ENCODE data around the gene LIG1.

LIG1 gene

GRCh38 chr19:48182434-48182833 is 12.3 kb upstream of the LIG1 start:
- no peak for DNase-seq (ENCODE audit: low read depth in 3 of 3)

DNA sequence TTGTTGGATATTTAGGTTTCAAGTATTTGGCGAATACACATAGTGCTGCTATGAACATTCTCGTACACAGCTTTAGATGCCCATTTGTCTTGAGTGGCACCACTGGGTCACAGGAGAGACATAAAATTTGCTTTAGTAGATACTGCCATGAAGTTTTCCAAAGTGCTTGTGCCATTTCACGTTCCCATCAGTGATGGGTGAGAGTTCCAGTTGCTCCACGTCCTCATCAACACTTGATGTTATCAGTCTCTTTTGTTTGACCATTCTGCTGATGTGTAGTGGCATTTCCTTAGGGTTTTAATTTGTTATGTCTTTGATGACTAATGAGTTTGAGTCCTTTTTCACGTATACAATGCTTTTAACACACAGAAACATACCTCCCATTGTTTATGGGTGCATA is 11.4 kb upstream of the LIG1 start:
- DNase-seq (ENCODE audit: low read depth in 3 of 3) = no peak

- no peak for DNase-seq (ENCODE audit: low read depth in 3 of 3)
Observed at GRCh38 chr19:48176226-48176625, 6.1 kb upstream of the LIG1 start.

- no peak for DNase-seq (ENCODE audit: low read depth in 3 of 3)
Observed at GRCh38 chr19:48175578-48175977, 5.4 kb upstream of the LIG1 start.

GRCh38 chr19:48174445-48175030 is 4.4 kb upstream of the LIG1 start:
- no peak for DNase-seq (ENCODE audit: low read depth in 3 of 3)

GRCh38 chr19:48171710-48172109 is 1.6 kb upstream of the LIG1 start:
- no peak for DNase-seq (ENCODE audit: low read depth in 3 of 3)

DNA sequence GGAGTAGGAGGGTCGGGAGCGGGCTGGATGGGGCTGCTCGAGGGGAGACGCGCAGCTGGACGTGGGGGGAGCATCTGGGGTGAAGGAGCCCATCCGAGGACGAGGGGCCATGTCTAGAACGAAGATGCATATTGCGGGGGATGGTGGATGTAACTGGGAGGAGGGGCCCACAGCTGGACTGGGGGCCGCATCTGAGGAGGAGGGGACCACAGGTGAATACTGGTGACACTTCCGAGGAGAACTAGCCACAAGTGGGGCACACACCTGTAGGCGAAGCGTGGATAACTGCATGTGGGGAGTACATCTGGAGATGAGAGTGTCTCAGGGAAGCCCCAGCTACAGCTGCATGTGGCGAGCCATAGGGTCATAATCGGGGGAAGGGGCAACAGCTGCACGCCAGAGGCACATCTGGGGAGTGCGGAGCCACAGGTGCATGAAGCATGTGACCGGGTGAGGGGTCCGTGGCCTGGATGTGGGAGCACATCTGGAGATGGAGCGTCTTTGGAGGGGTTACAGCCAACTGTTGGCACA is 738 bp upstream of the LIG1 start:
- peak in 1 of 3 donors; percentile 8 for DNase-seq (ENCODE audit: low read depth in 3 of 3)

DNA sequence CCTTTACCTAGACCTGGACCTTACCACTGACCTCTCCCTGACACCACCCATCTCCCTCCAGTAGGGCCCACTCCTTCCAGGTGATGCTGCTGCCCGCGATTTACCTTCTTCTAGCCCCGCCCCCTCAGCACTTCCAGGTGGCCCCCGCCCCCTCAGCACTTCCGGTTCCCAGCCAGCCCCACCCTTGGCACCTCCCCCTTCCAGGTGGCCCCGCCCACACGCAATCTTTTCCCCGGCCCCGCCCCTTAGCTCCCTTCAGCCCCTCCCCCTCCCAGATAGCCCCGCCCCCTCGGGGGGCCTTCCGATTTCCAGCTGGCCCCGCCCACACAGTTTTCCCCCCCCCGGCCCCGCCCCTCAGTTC is 586 bp downstream of the LIG1 start:
- DNase-seq (ENCODE audit: low read depth in 3 of 3) = peak; percentile 82 to 97 (median 91)

DNA sequence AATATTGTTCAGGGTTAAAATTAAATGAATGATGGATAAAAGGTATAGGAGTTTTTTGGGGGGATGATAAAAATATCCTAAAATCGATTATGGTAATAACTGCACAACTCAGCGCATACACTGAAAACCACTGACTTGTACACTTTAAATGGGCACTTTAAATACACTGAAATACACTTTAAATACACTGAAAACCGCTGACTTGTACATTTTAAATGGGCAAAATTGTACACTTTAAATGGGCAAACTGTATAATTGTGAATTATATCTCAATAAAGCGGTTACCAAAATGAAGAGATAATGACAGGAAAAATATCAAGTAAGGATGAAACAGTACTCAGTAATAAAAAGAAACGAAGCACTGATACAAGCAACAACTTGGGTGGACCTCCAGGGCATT is 1.5 kb downstream of the LIG1 start:
- no peak for DNase-seq (ENCODE audit: low read depth in 3 of 3)

GRCh38 chr19:48158210-48158790 is 11.8 kb downstream of the LIG1 start:
- DNase-seq (ENCODE audit: low read depth in 3 of 3) = no peak

DNA sequence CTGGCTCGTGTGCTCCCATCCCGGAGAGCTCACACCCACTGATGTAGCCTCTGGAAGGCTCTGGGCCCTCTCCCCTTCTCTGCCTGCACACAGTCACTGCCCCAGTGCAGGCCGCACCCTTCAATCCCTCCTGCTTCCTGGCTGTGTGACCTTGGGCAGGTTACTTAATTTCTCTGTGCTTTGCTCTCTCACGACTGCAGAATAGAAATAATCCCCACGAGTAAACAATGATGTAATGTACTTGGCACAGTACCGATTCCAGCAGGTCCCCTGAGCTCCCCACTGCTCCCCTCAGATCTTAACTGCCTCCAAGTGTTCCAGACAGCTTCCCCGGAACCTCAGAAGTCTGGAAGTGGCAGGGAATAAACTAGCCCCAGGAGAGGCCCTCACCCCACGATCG is 16.1 kb downstream of the LIG1 start:
- DNase-seq (ENCODE audit: low read depth in 3 of 3) = no peak

GRCh38 chr19:48152551-48152950 is 17.6 kb downstream of the LIG1 start:
- DNase-seq (ENCODE audit: low read depth in 3 of 3) = peak; percentile 27 to 51 (median 29)

DNA sequence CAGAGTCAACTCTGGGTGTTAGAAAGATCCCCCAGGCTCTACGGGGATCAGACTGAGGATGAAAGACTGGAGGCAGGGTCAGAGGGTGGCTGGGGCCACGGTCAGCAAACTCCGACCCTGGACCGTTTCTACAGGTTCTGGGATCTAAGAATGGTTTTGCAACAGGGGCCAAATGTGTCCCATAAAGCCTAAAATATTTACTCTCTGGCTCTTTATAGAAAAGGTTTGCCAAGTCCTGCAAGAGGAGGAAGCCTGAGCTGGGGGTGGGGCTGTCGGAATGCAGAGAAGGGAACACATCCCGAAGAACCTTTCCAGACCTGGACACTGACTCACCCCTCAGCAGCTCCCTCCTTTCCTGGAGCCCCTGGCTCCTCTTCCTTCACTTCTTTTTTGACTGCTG is 20.7 kb downstream of the LIG1 start:
- no peak for DNase-seq (ENCODE audit: low read depth in 3 of 3)

DNA sequence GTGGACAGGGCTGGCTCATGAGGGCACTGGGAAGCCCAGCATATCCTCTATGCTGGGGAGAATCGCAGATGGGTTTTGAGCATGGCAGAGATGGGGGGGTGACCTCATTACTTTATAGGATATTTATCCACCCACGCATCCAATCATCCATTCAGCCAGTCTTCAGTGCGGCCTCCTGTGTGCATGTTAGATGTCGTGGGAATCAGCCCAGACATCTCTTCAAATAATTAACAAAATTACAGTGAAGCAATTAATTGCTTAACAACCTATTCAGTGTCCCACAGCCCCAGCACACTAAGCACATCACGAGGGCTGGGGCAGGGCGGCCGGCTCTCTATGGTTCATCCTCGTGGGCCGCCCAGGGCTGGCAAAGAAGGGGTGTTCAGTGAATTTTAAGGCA is 21.6 kb downstream of the LIG1 start:
- DNase-seq (ENCODE audit: low read depth in 3 of 3) = no peak

DNA sequence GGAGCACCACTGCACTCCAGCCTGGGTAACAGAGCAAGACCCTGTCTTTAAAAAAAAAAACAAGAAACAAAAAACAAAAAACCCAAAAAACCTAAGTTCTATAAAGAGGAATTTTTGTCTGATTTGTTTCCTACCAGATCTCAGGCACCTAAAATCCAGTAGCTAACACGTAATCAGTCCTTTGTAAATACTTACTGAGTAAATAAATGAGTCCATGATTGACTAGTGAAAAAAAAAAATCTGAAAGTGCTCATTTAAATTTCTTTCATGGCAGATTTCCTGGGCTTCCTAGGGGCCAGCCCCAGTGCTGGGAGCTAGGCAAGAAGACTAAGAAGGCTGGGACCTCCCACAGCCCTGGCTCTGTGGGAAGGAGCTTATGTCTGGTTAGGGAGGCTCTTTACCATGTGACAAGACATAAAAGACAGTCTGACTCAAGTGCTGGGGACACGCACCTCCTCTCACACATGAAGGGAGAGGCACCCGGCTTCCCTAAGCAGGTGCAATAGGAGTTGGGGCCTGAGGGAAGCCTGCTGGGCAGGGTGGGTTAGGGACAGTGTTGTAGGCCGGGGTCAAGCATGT is 22.5 kb downstream of the LIG1 start:
- DNase-seq (ENCODE audit: low read depth in 3 of 3) = no peak

DNA sequence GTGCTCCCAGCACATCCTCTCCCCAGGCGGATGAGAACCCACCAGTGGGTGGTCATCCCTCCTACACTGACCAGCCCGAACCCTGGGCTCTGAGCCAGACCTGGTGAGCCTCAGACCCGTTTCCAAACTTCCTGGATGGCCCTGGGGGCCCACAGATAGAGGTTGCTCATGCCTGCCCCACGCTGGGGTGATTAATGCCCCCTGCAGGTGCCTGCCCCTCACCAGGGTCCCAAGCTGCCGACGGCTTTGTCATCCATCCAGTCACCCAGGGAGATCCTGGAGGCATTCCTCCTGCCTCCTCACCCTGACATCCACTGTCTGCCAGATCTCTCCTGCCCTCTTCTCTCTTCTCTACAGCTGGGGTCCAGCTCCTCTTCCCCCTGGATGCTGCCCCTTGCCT is 31.1 kb downstream of the LIG1 start:
- no peak for DNase-seq (ENCODE audit: low read depth in 3 of 3)

DNA sequence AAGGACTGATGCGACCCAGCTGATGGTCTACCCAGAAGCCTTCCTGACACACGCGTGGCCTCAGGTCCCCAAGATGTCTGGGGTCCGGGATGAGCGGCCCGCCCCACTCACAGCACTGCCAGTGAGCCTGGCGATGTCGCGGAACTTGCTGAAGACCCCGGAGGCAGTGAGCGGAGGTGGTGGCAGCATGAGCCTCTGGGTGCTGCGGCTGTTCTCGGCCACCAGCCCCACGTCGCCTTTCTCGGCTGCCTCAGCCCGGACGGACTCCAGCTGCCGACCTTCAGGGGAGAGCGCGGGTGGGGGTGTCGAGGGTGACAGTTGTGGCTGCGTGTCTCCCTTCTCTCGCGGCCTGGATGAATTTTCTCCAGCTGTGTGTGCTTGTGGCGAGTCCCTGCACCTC is 32.7 kb downstream of the LIG1 start:
- DNase-seq (ENCODE audit: low read depth in 3 of 3) = no peak

DNA sequence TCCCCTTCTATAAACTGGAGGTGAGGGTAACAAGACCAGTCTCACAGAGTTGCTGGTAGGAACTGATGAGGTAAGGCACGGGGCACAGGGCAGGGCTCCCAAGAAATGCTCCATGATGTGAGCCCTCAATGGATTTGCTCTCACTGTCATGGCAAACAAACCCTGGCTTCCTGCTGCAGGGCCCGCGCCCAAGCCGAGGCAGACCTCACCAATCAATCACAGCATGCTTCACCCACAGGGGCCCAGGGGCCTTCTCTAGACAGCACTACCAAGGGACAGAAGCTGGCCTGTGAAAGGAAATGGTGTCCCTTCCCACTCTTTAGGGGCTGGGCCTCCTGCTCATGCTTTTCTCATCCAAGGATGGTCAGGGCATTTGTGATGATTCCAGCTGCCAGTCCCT is 33.6 kb downstream of the LIG1 start:
- no peak for DNase-seq (ENCODE audit: low read depth in 3 of 3)

- DNase-seq (ENCODE audit: low read depth in 3 of 3) = peak in 1 of 3 donors; percentile 15
Observed at GRCh38 chr19:48135411-48135810, 34.7 kb downstream of the LIG1 start.

DNA sequence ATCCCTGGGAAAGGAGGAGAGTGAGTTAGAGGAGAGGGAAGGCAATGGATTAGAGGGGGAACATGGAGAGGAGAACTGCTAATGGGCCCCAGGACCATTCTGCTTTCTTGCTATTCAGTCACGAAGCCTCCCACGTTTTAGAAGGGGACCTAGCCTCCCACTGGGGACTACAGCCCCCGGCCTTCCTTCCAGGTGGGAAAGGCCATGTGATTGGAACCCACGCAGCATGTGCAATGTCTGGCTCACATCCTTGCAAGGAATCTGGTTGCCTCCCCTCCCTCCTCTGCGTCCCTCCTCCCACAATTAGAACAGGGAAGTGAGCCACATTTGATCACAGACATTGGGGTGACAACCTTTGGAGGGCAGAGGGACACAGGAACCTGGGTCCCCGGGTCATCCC is 37.0 kb downstream of the LIG1 start:
- DNase-seq (ENCODE audit: low read depth in 3 of 3) = no peak

GRCh38 chr19:48127561-48127960 is 42.6 kb downstream of the LIG1 start:
- no peak for DNase-seq (ENCODE audit: low read depth in 3 of 3)

DNA sequence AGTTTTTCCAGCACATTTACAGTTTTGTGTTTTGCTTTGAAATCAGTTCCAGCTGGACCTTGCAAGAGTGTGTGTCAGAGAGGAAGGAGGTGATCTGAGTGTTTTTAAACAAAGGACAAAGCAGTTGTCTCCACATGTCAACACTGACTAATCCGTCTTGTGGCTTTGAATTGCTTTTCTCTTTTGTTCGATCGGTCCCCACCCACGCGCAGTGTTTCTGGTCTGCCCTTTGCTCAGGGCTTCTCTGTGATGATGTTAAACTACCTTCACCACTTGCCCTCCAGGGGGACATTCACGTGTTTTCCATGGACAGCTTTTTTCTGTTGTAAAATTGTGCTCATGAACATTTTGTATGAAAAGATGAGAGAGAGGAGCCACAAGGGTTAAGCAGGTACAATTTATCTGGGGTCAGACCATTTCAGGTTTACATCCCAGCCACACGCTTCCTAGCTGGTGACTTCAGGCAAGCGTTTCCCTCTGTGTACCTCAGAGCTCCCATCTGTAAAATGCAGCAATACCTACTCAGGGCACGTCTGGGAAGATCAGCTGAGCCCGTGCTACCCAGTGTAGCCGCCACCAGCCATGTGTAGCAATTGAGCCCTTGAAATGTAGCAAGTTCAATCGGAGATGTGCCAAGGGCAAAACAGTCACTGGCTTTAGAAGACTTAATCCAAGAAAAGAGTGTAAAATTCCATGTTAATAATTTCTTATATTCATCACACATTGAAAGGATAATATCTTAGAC is 46.1 kb downstream of the LIG1 start:
- DNase-seq (ENCODE audit: low read depth in 3 of 3) = peak; percentile 21 to 55 (median 50)

GRCh38 chr19:48122421-48122820 is 47.7 kb downstream of the LIG1 start:
- DNase-seq (ENCODE audit: low read depth in 3 of 3) = no peak

Data from stimulated activated CD4-positive, alpha-beta T cell treated with anti-CD3 and anti-CD28 coated beads, TNF-alpha, amount 100 ng/mL, for 48 hours (primary cell).